HG03460 (cell line): Measurements from ENCODE around the gene FHIT.

Source experiments
- ATAC-seq: cut with Tn5 transposase; IDR thresholded peaks from one replicate; pipeline ENCODE4 v1.9.1; 2021; ENCODE audit not compliant: unreplicated experiment

The FHIT gene

DNA sequence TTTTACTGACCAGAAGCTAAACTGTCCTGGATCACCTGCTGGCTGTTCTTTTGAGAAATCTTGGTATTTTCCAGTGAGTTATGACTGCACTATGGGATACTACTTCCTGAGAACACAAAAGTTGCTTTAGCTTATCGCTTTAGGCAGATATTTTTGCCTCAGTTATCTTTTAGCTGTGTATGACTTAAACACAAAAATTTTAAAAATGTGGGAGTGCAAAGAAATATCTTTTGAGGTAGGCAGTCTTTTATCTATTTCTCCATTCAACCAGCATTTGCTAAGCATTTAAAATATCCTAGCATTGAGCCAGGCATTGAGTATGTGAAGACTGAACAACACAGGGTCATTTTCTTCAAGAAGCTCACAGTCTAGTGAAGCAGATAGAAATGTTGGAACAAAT is 981.9 kb downstream of the FHIT start:
- ATAC-seq: no peak

DNA sequence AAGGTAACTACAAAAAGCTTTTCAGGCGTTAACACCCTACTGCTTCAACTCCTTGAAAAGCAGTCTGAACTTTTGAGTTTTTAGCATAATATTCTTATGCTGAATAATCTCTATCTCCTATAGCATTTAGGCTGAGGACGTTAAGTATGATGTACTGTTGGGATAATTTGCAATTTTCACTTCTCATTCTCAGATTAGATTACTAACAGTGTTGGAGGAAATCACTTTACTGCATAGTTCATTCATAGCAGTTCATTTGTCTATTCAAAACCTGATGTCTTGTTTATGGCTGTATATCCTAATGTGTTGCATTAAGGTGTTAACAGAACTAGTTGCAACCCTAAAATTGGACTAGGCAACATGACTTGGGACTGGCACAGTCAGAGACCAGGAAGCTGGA is 983.1 kb downstream of the FHIT start:
- no peak for ATAC-seq

DNA sequence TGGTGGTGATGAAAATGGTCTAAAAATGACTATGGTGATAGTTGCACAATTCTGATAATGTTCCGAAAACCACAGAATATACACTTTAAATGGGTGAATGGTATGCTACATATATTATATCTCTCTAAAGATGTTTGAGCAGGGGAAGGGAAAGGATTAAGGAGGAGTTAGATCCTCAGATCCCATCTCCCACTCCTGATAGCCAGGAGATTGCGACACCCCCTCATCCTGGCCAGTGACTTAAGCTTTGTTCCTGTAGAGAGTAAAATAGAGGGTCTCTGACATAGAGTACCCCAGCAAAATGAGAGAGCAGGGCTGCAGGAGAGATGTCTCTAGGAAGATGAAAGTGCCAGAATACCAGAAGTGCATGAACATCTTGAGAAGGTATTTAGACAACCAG is 984.8 kb downstream of the FHIT start:
- no peak for ATAC-seq

DNA sequence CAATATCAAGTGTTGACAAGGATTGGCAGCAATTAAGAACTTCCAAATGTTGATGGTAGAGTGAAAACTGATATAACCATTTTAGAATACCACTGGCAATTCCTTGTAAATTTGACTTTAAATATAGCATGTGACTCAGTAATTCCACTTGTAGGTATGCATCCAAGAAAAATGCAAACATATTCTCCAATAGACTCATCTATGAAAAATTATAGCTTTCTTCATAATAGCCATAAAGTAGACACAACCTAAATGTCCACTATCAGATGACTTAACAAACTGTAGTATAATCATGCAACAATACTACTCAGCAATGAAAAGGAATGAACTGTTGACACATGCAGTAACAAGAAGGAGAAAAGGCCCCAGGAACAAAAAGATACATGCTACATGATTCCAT is 988.1 kb downstream of the FHIT start:
- no peak for ATAC-seq

DNA sequence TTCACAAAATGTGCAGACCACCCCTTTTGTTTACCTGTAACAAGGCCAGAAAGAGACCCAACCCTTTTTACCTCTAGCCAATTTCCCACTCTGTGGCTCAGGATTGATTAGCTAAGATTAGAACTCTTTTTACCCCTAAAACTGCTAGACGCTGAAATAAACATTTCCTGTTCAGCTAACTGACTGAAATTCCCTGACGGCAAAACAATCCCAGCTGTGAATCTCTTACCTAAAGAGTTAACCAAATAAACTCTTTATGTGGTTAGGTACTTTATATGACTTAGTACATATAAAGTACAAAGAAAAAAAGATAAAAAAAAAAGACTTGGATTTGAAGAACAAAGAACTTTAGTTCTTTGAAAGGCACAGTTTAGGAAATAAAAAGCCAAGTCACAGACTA is 988.7 kb downstream of the FHIT start:
- no peak for ATAC-seq

DNA sequence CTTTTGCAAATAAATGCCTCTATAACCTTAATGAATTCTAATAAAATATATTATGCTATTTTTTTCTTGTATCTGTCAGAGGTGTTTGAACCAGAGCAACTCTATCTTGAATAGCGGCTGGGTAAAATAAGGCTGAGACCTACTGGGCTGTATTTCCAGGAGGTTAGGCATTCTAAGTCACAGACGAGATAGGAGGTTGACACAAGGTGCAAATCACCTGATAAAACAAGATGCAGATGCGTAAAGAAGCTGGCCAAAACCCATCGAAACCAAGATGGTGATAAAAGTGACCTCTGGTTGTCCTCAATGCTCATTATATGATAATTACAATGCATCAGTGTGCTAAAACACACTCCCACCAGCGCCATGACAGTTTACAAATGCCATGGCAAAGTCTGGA is 990.7 kb downstream of the FHIT start:
- no peak for ATAC-seq

DNA sequence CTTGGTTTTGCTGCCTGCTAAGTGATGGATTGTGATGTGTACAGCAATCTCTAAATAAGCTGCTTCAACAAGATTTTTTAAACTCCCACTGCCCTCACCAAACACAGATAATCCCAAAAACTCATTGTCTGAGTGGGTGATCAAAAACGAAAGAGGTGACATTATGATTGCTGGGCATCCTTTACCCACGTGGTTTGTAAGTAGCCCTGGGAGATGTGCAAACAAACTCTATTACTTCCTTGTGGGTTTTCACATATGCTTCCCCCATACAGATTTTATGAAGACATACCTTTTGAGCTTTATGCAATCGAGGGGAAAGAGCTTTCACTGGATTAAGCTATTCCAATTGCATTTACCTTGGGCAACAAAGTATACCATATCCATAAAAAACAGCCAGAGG is 1000.4 kb downstream of the FHIT start:
- no peak for ATAC-seq

DNA sequence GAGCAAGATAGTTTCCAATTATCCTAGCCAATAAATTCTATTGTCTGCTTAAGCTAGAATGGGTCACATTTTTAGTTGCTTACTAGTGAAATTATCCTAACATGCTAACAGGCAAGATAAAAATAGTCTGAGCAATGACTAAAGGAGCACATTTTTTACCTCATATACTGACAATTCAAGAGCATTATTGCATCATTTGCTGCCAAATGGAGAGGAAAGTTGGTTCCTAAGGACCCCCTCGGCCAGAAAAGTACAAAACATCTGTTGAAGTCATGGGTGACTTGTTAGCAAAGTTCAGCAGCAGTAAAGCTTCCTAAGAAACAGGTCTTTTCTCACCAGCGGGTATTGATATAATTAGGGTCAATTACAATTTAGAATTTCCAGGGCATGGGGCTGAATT is 1001.0 kb downstream of the FHIT start:
- ATAC-seq: no peak

DNA sequence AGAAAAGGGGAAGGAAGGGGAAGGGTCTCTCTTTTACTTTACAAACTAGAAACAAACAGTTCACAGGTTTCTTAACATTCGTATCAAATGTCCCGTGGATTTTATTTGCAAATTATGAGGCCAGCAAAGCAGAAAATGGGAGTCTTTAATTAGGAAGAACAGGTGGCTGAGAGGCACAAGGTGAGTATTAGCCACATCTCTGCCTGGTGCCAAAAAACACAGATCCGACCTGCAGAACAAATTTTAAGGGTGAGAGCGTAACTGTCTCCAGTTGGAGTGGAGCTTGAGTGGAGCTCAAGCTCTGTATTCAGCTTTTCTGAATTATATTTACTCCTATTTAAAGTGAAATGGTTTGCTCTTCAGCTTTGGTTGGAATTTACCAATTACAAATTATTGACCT is 1004.9 kb downstream of the FHIT start:
- no peak for ATAC-seq

DNA sequence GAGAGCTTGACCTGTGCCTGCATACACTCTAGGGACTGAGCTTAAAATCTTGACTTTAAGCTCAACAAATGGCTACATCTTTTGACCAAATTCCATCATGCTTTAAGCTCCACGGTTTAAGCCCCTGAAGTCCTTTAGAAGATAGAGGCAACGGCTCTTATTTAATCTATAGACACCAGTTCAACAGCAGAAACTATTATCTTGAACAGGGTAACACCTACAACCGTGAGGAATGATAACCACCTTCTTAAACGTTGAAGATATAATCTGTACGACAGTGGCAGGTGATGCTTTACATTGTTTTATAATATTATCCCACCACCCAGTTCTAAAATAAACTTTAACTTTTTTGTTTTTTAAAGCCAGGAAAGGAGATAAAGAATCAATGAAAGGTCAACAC is 1007.8 kb downstream of the FHIT start:
- no peak for ATAC-seq

DNA sequence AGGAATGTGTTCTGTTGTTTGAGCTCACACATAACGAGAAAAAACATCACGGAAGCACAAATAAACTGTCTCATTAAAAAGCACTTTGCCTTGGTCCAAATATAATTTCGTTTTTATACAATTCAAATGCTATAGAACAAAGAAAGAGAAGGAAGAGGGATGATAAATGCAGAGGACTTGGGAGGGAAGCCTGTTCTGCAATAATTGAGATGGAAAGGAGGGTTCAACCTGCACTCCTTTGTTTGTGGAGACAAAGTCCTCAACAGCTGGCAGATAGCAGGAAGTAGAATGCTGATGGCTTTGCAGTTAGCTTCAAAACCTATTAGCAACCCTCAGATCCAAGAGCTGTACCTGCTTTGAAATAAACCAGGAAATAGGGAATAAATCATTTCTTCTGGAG is 1010.8 kb downstream of the FHIT start:
- ATAC-seq: no peak

DNA sequence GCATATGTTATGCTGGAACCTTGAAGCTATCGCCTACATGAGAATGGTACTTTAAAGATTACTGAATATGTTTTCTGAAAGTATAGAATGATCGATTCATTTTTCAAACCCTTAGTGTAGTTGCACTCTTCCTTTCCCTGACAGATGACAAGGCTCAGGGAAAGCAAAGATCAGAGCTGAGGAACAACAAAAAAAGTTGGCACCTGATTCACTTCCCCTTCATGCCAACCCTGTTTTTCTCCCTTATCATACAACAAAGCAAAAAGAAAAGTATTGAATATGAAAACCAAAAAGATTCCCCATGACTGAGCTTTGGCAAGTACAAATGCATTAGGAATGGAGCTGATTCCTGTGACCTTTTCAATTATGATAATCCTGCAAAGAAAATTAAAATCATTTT is 1012.7 kb downstream of the FHIT start:
- no peak for ATAC-seq

DNA sequence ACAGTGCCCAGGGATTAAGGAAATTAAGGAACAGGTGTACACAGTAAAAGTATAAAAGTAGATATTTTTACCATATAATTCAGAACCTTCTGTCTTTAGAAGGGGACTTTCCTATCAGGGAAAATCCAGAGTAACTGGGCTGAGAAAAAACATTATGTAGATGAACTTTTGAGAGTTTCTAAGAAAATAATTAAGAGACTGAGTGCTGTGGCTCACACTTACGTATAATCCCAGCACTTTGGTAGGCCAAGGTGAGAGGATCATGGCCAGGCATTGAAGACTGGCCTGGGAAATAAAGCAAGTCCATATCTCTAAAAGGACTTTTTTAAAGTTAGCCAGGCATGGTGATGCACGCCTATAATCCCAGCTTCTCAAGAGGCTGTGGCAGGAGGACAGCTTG is 1021.8 kb downstream of the FHIT start:
- no peak for ATAC-seq

DNA sequence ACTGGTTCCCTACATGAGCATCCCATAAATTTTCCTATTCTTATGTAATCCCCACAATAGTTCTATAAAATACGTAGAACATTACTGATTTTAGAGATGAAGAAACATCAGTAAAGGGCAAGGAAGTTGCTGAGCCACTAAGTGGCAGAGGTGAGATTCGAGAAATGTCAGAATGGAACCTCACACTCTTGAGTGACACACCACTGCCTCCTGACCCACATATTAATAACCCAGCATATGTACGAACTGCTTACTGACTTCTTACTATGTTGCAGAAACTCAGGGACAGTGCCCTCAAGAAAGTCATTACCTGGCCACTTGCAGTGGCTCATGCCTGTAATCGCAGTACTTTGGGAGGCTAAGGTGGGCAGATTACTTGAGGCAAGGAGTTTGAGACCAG is 1022.4 kb downstream of the FHIT start:
- ATAC-seq: no peak

DNA sequence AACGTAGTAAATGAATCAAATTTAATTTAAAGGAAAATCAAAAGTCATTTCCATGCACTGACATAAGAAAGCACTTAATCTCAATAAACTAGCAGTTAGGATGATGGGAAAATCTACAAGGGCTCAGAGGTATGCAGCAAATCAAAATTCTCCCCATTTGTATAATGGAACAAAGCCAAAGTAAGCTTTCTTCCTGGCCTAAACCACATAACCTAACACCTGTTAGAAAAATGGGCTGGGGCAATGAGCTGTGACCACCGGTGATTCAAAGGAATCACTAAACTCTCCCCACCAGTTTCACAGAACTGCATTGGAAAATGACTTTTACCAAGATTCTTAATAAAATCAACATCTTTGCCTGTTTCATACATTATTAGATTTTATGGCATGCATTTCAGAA is 1024.3 kb downstream of the FHIT start:
- ATAC-seq: no peak

DNA sequence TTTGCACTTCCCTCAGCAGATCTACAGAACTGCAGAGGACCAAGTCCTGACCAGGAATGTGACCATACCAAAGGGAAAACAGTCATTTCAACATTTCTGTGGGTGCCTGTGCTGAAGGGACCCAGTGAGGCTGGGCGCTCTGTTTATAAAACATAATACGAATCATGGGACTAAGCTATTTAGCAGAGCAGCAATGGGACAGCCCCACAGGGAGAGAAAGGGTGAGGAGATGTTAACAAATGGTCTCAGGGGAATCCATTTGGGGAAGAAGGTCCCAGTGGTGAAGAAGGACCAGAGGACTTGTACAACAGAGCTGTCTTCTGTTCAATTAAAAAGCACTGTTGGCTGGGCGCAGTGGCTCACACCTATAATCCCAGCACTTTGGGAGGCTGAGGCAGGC is 1025.4 kb downstream of the FHIT start:
- ATAC-seq: no peak

DNA sequence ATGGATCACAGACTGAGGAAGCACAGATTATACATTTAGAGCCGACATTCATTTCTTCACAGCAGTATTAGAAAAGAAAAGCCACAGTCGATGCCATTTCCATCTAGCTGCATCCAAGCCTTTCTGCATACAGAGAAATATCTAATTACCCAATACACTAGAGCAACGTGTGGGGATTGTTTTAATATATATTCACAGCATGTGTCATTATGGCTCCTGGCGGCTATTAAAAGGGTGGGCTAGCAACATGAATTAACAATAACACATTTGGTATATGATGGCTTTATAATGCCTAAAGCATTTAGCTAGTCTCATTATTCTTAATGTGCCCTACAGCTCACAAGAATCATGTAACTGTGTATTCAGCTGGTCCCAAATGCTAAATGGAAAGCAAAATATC is 1030.5 kb downstream of the FHIT start:
- ATAC-seq: no peak

DNA sequence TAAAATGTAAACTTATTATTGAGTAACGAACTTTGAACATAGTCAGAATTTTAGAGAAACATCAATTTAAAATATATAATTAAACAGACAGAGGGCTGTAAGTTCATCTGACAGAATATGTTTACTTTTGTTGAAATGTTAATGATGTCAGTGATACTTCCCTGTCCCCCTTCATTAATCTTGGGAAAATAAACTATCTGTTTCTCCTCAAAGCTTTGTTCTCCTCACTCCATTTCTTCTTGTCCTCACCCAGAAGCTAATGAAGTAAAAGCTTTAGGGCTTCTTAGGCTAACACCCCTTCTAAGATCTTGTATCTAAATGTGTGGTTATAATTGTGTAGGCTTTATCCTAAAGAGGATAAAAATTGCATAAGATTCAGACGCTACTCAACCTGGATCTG is 1031.8 kb downstream of the FHIT start:
- no peak for ATAC-seq

DNA sequence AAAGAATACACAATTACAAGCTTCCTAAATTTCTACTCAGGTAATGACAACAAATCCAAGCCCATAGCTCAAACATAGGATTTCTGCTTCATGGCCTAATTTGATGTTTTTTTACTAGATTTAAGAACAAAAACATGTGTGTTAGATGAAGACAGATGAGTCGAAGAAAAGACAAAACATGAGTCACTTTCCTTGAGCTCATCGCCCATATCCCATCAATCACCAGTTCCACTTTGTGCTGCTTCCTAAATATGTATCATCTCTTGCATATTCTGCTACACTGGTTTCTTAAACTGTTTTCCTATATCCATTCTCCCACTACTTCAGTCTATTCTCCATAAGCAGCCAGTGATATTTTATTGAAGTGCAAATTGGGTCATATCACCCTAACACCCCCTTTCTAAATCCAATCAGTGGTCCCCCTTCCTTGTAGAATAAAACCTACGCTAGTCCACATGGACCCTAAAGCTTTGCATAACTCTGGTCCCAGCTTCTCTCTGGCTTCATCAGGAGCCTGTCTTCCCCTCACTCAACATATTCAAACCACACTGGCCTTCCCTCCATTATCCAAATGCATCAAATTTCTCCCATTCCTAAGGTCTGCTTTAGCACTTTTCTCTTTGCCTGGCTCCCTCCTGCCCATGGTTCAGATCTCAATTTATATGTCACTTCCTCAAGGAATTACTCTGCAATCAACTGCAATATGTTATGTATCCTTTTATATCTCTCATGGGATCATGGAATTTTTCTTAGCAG is 1033.9 kb downstream of the FHIT start:
- ATAC-seq: no peak

DNA sequence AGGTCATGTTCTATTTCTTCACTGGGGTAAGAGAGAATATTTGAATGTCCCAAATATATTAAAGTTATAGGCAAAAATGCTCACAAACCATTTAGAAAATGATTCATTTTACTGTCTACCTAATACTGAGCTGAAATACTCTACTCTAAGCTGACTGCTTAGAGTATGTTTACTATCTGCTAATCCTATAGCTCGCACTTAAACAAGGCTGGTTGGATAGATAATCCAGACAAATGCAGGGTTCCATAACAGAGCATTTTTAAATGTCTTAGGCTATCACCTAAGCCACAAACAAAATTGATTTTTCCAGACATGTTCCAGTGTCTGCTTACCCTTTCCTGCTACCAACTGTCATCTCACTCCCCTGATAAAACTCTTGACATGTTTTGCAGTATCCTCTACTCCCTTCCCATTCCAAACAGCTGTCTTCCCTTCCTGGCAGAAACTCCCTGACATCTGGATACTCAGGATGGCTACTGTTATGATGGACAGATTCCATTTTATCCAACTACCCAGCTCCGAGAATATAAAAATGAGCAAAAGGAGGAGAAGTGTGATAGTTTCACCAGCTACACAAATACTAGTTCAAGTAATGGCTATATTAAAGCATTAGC is 1034.7 kb downstream of the FHIT start:
- no peak for ATAC-seq

DNA sequence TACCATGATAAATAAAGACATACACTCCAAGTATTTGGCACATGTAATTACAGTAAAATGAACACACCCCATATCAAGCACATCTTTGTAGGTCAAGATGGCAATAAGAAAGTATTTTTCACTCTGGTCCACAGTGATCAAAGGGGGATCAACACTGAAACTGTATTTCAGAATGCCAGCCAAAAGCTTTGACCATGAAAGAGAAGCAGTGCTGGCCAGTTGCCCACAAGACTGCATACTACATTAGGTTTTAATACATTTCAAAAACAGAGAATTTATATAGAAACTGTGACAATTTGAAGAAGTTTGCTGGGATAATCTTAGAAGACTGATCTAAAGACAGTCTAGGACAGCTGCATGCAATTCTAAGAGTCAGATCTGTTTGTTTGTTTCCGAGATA is 1035.3 kb downstream of the FHIT start:
- no peak for ATAC-seq

DNA sequence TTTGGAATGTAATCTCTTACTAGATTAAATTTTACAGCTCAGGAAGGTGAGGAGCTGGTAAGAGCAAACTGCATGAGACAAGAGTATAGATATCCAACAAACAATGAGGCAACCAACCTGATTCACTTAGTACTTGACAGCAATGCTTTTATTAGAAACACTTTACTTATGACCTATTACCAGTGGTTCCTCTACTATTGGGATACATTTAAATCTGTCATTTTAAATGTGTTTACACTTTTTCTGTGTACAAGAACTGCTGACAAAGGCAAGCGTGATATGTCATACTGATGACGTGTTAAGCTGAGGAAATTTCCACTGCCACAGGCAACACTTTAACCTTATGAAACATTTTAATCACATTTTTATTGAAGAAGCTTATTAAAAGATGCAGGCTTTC is 1043.3 kb downstream of the FHIT start:
- ATAC-seq: no peak

DNA sequence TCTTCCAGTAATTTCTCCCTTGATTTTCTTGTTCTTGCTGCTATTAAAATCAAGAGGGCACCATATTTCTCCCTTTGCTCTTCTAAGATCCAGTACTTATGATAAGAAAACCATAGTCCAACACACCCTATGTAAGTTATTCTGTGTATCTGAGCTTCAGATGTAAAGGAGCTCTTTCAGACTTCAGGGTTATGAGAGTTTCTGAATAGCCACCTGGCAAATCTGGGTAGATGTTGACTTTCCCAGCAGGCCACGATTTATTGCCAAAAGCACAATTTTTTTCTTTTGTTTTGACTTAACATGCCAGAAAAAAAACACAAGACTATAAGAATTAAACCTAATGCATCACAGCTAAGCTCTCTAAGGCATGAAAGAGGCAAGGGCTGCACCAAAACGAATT is 1045.0 kb downstream of the FHIT start:
- ATAC-seq: no peak
